Measurements from ENCODE around the gene HUNK. TPM values are rescaled to one million over a fixed set of nuclear protein-coding genes. Genes with fewer than 3 reads are reported as not detected.

Gene HUNK
- total RNA-seq, 1 experiment from 2014 or later = 4.8 TPM

- Histone ChIP-seq H3K27me3 (replicated peaks; ENCODE audit: control insufficient read depth, insufficient read depth, low read length) (no peaks in the 10 kb centered on the region), H3K9me3 (no peaks in the 10 kb centered on the region), H3K36me3 (ENCODE audit: control insufficient read depth, insufficient read depth, low read length) (no peaks in the 10 kb centered on the region), H3K4me1 (peaks cover 20% of the 10 kb centered on the region), H3K4me3 (ENCODE audit: low read depth, low read length) (no peak overlapping the region)
- H3K27ac Mint-ChIP-seq (ENCODE audit: unreplicated experiment) = peak overlapping the region; percentile 92
- TF ChIP-seq CTCF (IDR thresholded peaks at IDR 0.05; ENCODE audit: insufficient read depth in 1 of 2, low read depth in 1 of 2, low read length in 1 of 2, severe bottlenecking in 1 of 2, unreplicated experiment in 1 of 2) = no peak
- H3K4me3 Mint-ChIP-seq (ENCODE audit: unreplicated experiment) = no peak overlapping the region
- POLR2A ChIA-PET = interaction anchor here (1.1 kb wide), 1 partner anchor 11 kb away, joined by 7 read pairs; no protein-coding TSS in a partner anchor
- DNase-seq = no peak
- no TSS peak for BruUV-seq (replicated peaks)
- intact Hi-C loops (cut with micrococcal nuclease; ENCODE audit: unreplicated experiment) = no loop called here
- H3K4me1 Mint-ChIP-seq (ENCODE audit: low read depth, unreplicated experiment) = peaks cover 5% of the 10 kb centered on the region
- H3K36me3 Mint-ChIP-seq (ENCODE audit: insufficient read depth, unreplicated experiment) = no peaks in the 10 kb centered on the region
- H3K9me3 Mint-ChIP-seq (ENCODE audit: unreplicated experiment) = no peaks in the 10 kb centered on the region
- H3K27me3 Mint-ChIP-seq (ENCODE audit: insufficient read depth, unreplicated experiment) = no peaks in the 10 kb centered on the region
- CTCF ChIA-PET = interaction anchor here (1.7 kb wide), 1 partner anchor 16 kb away, joined by 13 read pairs; the partner anchor contains the start of gene HUNK
Observed at GRCh38 chr21:31889460-31889859, 16.6 kb downstream of the HUNK start.

- DNase-seq = no peak
- no peaks in the 10 kb centered on the region for H3K36me3 ChIP-seq (ENCODE audit: control insufficient read depth, insufficient read depth, low read length)
- no peaks in the 10 kb centered on the region for H3K27me3 Mint-ChIP-seq (ENCODE audit: insufficient read depth, unreplicated experiment)
- no peak for TF ChIP-seq CTCF (IDR thresholded peaks at IDR 0.05; ENCODE audit: insufficient read depth in 1 of 2, low read depth in 1 of 2, low read length in 1 of 2, severe bottlenecking in 1 of 2, unreplicated experiment in 1 of 2)
- H3K9me3 Mint-ChIP-seq (ENCODE audit: unreplicated experiment) = no peaks in the 10 kb centered on the region
- peaks cover 33% of the 10 kb centered on the region for H3K4me1 ChIP-seq
- H3K27ac Mint-ChIP-seq (ENCODE audit: unreplicated experiment) = no peak overlapping the region
- H3K4me3 ChIP-seq (ENCODE audit: low read depth, low read length) = no peak overlapping the region
- ChIA-PET POLR2A (no interaction called here), CTCF (interaction anchor here (0.6 kb wide), 1 partner anchor 634 kb away, joined by 3 read pairs; no protein-coding TSS in a partner anchor)
- H3K4me1 Mint-ChIP-seq (ENCODE audit: low read depth, unreplicated experiment) = peaks cover 5% of the 10 kb centered on the region
- H3K27me3 ChIP-seq (replicated peaks; ENCODE audit: control insufficient read depth, insufficient read depth, low read length) = no peaks in the 10 kb centered on the region
- H3K4me3 Mint-ChIP-seq (ENCODE audit: unreplicated experiment) = no peak overlapping the region
- no TSS peak for BruUV-seq (replicated peaks)
- intact Hi-C loops (cut with micrococcal nuclease; ENCODE audit: unreplicated experiment) = no loop called here
- no peaks in the 10 kb centered on the region for H3K9me3 ChIP-seq
- H3K36me3 Mint-ChIP-seq (ENCODE audit: insufficient read depth, unreplicated experiment) = no peaks in the 10 kb centered on the region
Observed at GRCh38 chr21:31892686-31893085, 19.9 kb downstream of the HUNK start.

- POLR2A ChIA-PET = no interaction called here
- BruUV-seq (replicated peaks) = no TSS peak
- H3K4me3 Mint-ChIP-seq (ENCODE audit: unreplicated experiment) = no peak overlapping the region
- peaks cover 11% of the 10 kb centered on the region for H3K4me1 Mint-ChIP-seq (ENCODE audit: low read depth, unreplicated experiment)
- H3K27me3 Mint-ChIP-seq (ENCODE audit: insufficient read depth, unreplicated experiment) = no peaks in the 10 kb centered on the region
- H3K27me3 ChIP-seq (replicated peaks; ENCODE audit: control insufficient read depth, insufficient read depth, low read length) = no peaks in the 10 kb centered on the region
- no peak for DNase-seq
- no peaks in the 10 kb centered on the region for H3K36me3 ChIP-seq (ENCODE audit: control insufficient read depth, insufficient read depth, low read length)
- no peaks in the 10 kb centered on the region for H3K9me3 ChIP-seq
- H3K27ac Mint-ChIP-seq (ENCODE audit: unreplicated experiment) = no peak overlapping the region
- intact Hi-C loops (cut with micrococcal nuclease; ENCODE audit: unreplicated experiment) = no loop called here
- no peak for TF ChIP-seq CTCF (IDR thresholded peaks at IDR 0.05; ENCODE audit: insufficient read depth in 1 of 2, low read depth in 1 of 2, low read length in 1 of 2, severe bottlenecking in 1 of 2, unreplicated experiment in 1 of 2)
- no peaks in the 10 kb centered on the region for H3K36me3 Mint-ChIP-seq (ENCODE audit: insufficient read depth, unreplicated experiment)
- no peaks in the 10 kb centered on the region for H3K9me3 Mint-ChIP-seq (ENCODE audit: unreplicated experiment)
- CTCF ChIA-PET = no interaction called here
- peaks cover 32% of the 10 kb centered on the region for H3K4me1 ChIP-seq
- no peak overlapping the region for H3K4me3 ChIP-seq (ENCODE audit: low read depth, low read length)
Observed at GRCh38 chr21:31893851-31894415, 21.1 kb downstream of the HUNK start.
